GM12892 (cell line): Measurements from ENCODE around the gene USP34.
"Not testable (repeated sequence)": the region's sequence is repeated elsewhere in the genome, so short reads cannot be mapped to it uniquely, and the experiment has no call there.

Source experiments
- DNase-seq: peaks from one replicate; pipeline ENCODE4 v3.0.0; 2011; ENCODE audit not compliant: insufficient read length
- FAIRE-seq: peaks from 2 replicates; lab custom pipeline; 2011; peaks lifted over from hg19 to GRCh38; lab: Jason Lieb, UNC
- POLR2A ChIP-seq: IDR thresholded peaks from 2 replicates; pipeline ENCODE4 v1.6.1; 2011; ENCODE audit warnings: low read depth, low read length, control low read depth
- POLR2AphosphoS5 ChIP-seq: IDR thresholded peaks from 2 replicates; pipeline ENCODE4 v1.6.1; 2011; ENCODE audit warnings: low read depth, low read length, control low read depth
- TAF1 ChIP-seq: IDR thresholded peaks from 2 replicates; pipeline ENCODE4 v1.6.1; 2011; ENCODE audit warnings: low read depth, mild to moderate bottlenecking, control low read depth, low read length, borderline replicate concordance

USP34 gene

DNA sequence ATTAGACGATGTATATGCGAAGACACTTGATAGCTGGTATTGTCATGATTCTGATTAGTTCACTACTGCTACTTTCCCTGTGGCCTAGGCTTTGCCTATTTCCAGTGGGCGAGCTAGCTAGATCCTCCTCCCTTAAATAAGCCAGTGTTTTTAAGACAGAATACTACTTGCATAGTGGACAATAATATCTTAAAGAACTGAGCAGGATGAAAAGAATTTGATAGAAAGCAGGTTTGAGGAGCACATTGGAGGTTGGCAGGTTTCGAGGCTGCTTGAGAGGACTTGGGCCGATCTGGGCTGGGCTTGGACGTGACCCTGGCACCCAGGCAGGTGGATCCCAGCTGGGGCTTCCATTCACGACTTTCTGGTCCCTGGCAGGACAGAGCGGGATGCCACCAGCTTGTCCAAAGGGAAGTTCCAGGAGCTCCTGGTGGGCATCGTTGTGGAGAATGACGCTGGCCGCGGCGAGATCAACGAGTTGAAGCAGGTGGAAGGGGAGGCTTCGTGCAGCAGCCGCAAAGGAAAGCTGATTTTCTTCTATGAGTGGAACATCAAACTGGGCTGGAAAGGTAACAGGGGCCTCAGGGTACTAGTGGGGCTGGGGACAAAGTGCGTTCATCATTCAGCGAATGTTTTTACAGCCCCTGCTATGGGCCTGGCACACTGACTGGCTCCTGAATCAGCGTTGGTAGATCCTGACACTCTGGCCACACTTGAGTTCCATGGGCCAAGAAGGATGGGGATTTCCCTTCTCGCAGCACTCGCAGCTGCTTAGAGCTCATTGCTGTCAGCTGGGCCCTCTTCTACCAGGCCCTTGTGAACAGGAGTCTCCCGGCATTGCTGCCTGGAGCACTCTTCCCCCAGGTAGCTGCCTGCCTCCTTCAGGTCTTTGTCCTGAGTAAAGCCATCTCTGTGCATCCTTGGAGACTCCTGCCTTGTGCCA is 292.0 kb downstream of the USP34 start:
- FAIRE-seq (no peak), DNase-seq (no peak)
- no peak for TF ChIP-seq POLR2A
- TF ChIP-seq POLR2AphosphoS5: no peak
- TF ChIP-seq TAF1: no peak

DNA sequence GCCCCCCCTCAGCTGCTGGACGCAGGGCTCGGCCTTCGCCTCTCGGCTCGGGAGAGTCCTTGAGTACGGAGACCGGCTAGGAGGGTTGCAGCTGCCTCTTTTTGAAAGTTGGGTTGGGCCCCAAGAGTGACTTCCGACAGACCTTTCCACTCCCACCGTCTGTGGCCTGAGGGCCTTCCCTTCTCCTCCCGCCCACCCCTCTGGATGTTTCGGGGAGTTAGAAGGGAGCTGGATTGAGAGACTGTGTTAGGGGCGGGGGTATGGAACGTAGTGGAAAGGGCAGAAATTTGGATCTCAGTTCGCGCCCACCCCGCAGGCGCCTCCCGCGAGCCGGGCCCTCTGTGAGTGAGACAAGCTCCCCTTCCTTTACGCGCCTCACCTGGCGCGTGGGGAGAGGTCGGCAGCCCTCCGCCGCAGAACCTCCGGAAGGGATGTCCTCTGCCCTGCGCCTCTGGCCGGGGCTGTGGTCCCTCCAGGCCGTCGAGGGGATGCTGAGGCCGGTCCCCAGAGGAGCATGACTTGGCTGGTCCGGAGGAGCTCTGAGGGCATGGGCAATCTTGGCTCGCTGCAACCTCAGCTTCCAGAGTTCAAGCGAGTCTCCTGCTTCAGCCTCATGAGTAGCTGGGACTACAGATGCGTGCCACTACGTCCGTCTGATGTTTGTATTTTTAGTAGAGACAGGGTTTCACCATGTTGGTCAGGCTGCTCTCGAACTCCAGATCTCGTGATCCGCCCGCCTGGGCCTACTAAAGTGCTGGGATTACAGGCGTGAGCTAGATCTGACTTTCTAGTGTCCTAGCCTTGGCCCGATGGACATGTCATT is 292.9 kb downstream of the USP34 start:
- TF ChIP-seq POLR2AphosphoS5 (0 out of 2 replicates have a peak, but pooled peaks have one; percentile 54), TAF1 (no peak), POLR2A (peak; percentile 12; the same call in 1 of the 2 replicates)
- FAIRE-seq (peak; percentile 48), DNase-seq (peak; percentile 29)

DNA sequence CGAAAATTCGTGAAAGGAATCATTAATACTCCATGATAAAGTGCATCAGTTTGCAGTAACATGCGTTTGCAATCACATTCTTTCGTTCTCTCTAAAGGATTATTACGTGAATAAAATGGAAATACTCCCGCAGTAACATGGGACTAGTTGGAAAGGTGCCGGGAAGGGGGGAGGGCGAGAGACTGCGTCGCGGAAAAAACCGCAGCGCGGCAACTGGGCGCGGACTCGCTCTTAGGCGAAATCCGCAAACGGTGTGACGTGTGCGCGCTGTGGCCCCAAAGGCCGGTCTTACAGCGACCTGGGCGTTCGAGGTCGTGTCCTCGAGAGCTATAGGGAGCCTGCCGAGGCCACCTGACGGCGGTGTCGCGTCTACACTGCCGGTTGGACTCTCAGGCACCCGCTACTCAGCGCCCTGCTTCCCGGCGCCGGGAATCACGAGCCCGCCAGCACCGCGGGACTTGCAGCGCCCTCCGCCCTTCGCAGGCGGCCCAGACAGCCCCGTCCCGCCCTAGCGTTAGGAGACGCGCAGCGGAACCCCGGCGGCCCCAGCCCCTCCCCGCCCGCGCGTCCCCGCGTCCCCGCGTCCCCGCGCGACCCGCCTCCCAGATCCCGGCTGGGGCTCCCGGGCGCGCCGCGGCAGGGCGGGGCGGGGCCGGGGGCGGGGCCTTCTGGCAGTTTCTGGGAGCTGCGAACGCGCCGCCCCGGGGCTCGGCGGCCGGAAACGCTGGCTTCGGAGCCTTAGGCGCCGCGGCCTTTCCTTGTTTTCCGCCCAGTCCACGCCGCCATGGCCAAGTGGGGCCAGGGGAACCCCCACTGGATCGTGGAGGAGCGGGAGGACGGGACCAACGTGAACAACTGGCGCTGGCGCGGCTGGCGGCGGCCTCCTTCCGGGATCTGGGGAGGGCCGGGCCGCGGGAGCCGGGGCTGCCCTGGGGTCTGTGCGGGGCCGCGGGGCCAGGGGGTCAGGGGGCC is 293.8 kb downstream of the USP34 start:
- TF ChIP-seq TAF1 (0 out of 2 replicates have a peak, but pooled peaks have one; percentile 44), POLR2A (peak; percentile 90), POLR2AphosphoS5 (peak; percentile 91)
- FAIRE-seq: peak; percentile 85
- DNase-seq: peak; percentile 99

DNA sequence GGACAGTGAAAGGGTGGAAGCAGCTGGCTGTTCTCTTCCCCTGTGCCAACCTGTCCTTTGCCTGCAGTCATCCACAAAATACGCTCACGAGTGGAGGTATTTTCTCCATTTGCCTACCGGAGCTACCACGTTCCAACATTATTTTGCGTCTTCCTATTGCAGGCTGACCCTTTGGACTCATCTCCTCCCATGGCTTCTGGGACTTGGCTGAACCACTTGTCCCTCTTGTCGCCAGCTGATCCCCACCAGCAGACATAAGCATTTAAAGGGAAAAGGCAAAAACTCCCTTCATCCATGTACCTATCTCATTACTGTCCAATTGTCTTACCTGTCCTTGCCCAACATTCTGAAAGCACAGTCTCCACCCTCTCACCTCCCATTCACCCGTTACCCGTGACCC is 295.9 kb downstream of the USP34 start:
- TF ChIP-seq POLR2A: no peak
- TF ChIP-seq POLR2AphosphoS5: no peak
- no peak for FAIRE-seq
- DNase-seq: no peak

- FAIRE-seq: no peak
- no peak for DNase-seq
- TF ChIP-seq POLR2AphosphoS5 (no peak), POLR2A (no peak), TAF1 (no peak)
Measured at GRCh38 chr2:61173116-61173515, 297.8 kb downstream of the USP34 start.

- no peak for DNase-seq
- TF ChIP-seq TAF1 (no peak), POLR2A (no peak), POLR2AphosphoS5 (no peak)
- FAIRE-seq: no peak
Measured at GRCh38 chr2:61172671-61173070, 298.2 kb downstream of the USP34 start.

GRCh38 chr2:61167579-61167978 is 303.3 kb downstream of the USP34 start:
- FAIRE-seq: no peak
- no peak for TF ChIP-seq POLR2AphosphoS5
- TF ChIP-seq TAF1: no peak
- no peak for TF ChIP-seq POLR2A
- DNase-seq: no peak

DNA sequence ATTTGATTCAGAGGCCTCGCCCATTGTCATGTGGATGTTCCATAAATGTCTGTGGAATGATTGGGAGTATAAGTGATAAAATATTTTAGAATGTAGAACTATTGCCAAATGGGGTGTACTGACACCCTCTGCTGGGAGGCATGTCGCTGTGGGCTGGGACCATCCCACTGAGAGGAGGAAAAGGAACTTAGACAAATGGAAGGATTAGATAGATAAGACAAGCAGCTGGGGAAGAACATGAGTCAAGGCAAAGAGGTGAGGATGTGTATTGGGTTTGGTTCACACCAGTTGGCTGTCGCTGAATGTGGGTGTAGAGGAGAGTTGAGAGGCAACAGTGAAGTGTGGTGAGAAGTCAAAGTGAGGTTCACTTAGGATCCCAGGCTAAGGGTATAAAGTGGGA is 304.9 kb downstream of the USP34 start:
- FAIRE-seq (no peak), DNase-seq (no peak)
- TF ChIP-seq POLR2AphosphoS5 (no peak), POLR2A (no peak), TAF1 (no peak)

DNA sequence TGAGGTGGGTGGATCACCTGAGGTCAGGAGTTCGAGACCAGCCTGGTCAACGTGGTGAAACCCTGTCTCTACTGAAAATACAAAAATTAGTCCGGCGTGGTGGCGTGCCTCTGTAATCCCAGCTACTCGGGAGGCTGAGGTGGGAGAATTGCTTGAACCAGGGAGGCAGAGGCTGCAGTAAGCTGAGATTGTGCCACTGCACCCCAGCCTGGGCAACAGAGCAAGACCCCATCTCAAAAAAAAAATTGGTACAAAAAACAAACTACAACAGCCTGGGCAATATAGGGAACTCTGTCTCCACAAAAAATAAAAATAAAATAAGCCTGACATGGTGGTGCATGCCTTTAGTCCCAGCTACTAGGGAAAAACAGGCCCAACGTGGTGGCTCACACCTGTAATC is 305.8 kb downstream of the USP34 start:
- not testable (repeated sequence) for FAIRE-seq

DNA sequence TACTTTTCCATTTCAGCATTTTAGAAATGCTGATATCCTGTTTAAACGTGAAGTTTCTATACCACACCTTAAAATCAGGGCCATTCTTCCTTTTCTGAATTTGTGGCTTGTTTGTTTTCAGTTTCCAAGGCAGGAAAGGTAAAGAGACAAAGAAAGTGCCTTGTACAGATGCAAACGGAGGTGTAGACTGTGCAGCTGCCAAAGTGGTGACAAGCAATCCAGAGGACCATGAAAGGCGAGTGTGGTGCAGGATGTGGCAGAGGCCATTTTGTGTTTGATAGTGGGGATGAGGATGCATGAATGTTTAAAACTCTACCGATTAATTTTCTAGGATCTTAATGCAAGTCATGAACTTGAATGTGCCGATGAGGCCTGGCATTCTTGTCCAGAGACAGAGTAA is 308.2 kb downstream of the USP34 start:
- FAIRE-seq: no peak
- TF ChIP-seq POLR2AphosphoS5 (no peak), POLR2A (no peak), TAF1 (no peak)
- no peak for DNase-seq

More for the DNA sequence above, 305.8 kb downstream of the USP34 start:
- DNase-seq: not testable (repeated sequence)

DNA sequence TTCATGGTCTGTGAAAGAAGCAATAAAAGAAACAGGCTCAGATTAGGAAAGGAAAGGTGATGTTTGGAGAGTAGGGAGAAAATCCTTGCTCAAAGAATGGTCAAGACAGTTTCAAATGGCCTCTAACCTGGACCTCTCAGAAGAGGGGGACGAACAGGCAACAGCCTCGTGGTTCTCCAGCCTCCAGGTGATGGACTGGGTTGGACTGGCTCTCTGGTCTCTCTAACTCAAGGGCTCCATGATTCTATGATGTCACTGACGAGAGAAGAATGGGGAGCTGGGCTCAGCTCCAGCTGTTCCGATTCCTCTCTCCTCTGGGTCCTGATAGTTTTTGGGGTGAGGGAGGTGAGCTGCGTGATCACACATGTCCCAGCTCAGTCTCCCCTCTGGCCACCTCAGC is 309.0 kb downstream of the USP34 start, which contains the start of gene C2orf74:
Gene C2orf74 (plus strand): TSS at position 301 of the 400 bp plus-strand sequence. CDS start 327 bp downstream, outside the sequence.
- FAIRE-seq: no peak
- no peak for DNase-seq
- TF ChIP-seq TAF1 (no peak), POLR2A (no peak), POLR2AphosphoS5 (no peak)
